Stimulated activated CD4-positive, alpha-beta T cell treated with anti-CD3 and anti-CD28 coated beads, Interleukin-15, amount 100 ng/mL, for 24 hours (primary cell): ENCODE results near the gene HIVEP1.
"Not testable (repeated sequence)": the region's sequence is repeated elsewhere in the genome, so short reads cannot be mapped to it uniquely, and the experiment has no call there.

Experiments used
- DNase-seq: peaks from one replicate; pipeline ENCODE4 v3.0.0-alpha.2; 2020

Gene HIVEP1

GRCh38 chr6:12126051-12126450, 113.9 kb downstream of the HIVEP1 start:
- DNase-seq: no peak

- no peak for DNase-seq
Measured at GRCh38 chr6:12129523-12129922, 117.4 kb downstream of the HIVEP1 start.

DNA sequence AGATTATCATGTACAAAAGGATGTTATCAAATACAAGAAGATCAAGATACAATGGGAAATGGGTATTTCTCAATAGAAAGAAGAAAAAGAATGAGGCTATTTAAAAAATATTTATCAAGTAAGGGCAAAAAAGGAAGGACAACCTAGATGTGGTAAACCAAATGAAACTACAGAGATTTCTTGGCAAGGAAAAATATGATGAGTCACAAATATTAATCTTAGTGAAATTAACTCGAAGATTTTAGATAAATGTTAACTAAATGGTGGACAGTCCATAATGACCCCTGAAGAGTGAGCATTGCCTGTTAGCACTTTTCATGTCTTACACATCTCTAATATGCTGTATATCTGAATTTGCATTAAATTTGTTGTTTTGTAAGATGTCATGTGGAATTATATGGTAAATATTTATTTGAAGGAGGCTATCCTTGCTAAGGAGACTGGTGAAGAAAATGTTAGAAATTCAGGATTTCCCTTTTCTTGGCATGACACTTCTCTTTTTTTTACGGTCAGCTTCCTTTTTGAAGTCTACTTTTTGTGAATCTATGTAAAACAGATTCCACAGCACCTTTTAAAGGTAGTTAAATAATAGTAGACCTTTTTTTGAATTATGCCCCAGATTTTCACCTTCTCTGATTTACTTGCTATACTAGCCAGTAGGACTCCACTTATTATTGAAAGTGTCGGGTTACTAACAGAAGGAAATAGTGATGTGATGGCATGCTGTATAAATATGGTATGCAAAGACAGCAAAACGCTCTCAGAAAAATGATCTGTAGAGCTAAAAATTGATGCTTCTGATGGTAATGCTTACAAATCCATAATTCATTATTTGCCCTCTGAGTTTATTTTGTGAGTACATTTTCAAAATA, 120.5 kb downstream of the HIVEP1 start:
- no peak for DNase-seq

- DNase-seq: no peak
Measured at GRCh38 chr6:12134581-12134980, 122.5 kb downstream of the HIVEP1 start.

DNA sequence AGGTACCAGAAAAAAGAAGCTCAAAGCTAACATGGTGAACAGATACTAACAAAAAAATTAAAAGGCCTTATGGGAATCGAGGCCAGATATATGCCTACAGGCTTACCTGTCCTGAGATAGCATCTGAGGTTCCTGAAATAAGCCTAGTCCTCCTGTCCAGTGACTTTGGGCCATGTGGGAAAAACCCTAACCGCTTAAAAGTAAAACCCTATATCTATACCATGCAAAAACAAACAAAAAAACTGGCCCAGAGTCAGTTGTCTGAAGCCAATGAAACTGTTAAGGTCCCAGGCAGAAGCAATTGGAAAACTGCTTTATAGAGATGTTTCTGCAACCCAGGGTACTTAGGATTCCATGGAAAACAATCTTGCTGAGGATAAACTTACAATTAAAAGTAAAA, 122.9 kb downstream of the HIVEP1 start:
- no peak for DNase-seq

DNA sequence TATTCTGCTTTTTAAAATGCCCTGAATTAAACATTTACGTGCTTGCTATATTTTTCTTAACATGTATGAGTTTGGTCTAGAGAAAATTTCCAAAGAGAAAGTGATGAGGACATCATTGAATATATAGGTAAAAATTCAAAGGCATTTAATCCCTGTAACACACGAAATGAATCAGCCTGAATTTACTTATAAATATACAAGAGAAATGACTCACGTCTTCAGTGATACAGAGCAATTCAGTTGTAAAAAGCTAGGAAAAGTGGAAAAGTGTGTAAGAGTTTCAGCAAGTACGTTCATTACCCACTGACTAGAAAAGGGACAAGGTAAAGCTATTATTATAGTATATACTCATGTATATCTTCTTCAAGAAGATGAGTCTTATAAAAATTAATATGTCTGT, 124.8 kb downstream of the HIVEP1 start:
- DNase-seq: no peak

DNA sequence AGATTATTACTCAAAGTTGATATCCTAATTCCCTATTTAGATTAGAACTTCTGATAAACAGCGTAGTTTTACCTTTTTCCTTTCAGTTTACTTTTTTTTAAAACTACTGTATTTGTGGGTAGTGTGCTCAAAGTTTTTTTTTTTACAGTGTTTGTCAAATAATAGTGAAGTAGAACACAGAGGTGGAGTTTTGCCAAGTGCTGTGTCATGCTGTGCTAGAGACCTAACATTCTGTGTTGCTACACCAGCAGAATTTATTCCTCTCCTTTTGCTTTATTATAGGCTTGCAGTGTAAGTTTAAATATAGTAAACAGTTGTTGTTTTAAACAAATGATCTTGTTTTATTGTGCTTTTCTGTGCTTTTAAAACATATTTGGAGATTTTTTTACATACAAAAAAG, 125.4 kb downstream of the HIVEP1 start:
- DNase-seq: no peak

- DNase-seq: peak; percentile 27
Measured at GRCh38 chr6:12138381-12138780, 126.3 kb downstream of the HIVEP1 start.

- no peak for DNase-seq
Measured at GRCh38 chr6:12138936-12139335, 126.8 kb downstream of the HIVEP1 start.

DNA sequence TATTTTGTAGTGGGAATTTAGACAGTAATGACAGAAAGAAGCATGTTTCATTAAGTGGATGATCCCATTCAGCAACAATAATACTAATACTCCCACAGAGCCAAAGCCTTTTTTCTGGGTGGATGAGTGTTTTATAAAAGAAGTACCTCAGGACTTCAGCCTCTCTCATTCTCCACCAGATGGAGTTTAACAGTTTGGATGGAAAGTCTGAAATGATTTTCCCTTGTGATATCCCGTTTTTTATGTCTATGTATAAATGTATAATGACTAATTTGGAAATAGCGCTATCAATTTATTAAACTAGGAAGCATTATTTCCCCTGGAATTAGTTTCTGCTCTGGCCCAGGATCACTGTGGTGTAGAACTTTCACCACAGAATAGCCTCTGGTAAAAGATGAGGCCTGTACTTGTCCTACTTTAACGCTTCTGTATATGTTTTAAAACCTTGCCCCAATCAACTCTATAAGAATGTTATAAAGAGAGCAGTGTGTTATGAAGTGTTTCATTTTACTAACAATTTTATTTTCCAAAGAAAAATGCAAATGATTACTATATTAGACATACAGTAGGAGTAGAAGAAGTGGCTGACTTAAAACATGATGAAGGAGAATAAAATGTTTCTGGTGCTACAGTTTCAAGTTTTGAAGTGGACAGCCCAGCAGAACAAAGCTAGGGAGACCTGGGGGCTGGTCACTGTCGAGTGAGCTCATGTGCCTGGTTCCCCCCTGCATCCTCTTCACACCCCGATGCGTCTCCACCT, 135.6 kb downstream of the HIVEP1 start:
- no peak for DNase-seq

DNA sequence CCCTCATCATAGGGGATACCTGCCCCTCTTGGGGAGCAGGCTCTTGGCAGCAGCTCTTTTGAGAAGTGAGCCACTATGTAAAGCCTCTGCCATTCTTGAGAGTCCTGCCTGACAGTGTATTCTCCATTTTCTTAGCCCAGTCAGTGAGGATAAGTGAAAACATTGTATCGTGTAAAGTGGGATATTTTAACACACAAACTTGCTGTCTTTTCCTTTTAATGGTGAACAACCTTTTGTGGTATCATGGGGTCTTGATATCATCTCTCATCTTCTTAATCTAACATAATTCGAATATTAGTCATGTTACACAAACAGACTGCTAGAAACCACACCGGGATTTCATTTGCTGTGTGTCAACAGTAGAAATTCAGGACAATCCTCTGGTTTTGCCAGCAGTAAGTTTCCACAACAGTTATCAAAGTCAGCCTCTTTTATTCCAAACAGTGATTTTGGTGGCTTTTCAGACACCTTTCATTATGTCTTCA, 136.2 kb downstream of the HIVEP1 start:
- no peak for DNase-seq

- no peak for DNase-seq
Measured at GRCh38 chr6:12148841-12149240, 136.7 kb downstream of the HIVEP1 start.

- DNase-seq: no peak
Measured at GRCh38 chr6:12149944-12150510, 137.9 kb downstream of the HIVEP1 start.

DNA sequence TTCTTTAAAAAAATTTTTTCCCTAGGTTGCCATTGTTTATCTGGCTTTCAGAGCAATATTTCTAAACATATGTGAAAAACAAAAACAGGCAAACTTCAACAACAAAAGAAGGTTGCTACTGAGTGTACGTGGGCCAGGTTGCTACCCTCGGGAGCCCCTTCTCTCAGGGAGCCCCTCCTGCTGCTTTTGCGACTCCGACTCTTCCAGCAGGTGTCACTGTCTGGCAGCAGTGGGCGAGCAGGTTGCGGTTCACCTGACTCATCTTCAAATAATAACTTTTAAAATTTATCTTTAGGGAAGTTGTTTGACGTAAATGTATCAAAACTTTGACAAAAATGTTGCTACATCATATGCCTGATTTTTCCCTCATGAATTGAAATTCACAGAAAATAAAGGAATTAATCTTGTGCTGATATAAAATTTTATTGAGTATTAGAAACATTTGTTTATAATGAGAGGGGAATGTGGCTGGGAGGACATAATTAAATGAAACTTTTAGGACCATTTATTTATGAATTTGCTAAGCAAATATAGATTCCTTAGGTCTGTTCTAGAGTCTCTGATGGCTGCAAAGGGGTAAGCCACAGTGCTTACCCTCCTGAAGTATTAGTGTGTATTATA, 138.8 kb downstream of the HIVEP1 start:
- peak; percentile 46 for DNase-seq

DNA sequence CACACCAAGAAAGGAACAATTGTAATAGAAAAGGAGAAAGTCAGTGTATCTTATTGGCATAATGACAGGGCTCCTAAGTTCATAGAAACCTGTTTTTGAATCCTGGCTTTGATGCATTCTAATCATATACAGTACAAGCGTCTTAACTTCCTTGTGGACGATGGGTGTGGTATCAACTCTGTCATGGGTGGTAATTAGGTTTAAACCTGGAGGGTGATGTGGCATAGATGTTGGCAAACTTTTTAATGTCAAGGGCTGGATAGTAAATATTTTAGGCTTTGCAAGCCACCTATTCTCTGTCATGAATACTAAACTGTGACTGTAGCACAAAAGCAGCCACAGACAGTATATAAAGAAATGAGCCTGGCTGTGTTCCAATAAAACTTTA, 139.3 kb downstream of the HIVEP1 start:
- no peak for DNase-seq

GRCh38 chr6:12152023-12152970, 140.2 kb downstream of the HIVEP1 start:
- no peak for DNase-seq

- DNase-seq: not testable (repeated sequence)
Measured at GRCh38 chr6:12155769-12156168, 143.7 kb downstream of the HIVEP1 start.

- DNase-seq: no peak
Measured at GRCh38 chr6:12158686-12159415, 146.7 kb downstream of the HIVEP1 start.

GRCh38 chr6:12160326-12160725, 148.2 kb downstream of the HIVEP1 start:
- no peak for DNase-seq

DNA sequence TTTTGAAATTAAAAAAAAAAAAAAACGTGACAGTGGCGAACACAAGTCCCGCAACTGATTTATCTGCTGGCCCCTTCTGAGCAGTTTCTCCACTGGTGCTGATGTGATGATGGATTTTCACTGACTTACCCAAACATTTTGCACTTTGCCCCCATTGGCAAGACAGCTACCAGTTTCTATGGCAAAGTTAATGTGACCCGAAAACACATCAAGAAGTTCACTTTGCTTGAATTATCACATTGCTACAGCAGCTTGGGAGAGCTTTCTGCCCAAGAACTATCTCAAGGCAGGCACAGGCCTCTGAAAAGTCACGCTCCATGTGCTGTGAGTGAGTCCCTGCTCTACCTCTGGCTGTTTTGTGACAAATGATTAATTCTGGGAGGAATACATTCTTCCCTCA, 150.1 kb downstream of the HIVEP1 start:
- DNase-seq: no peak

GRCh38 chr6:12163149-12163548, 151.0 kb downstream of the HIVEP1 start:
- peak; percentile 23 for DNase-seq
